HG02759 (cell line): ENCODE data around the gene MKNK2.
"Not testable (repeated sequence)": the region's sequence is repeated elsewhere in the genome, so short reads cannot be mapped to it uniquely, and the experiment has no call there.

Experiments used
- ATAC-seq: cut with Tn5 transposase; IDR thresholded peaks from one replicate; pipeline ENCODE4 v1.9.1; 2021; ENCODE audit warnings: mild to moderate bottlenecking, moderate library complexity; ENCODE audit not compliant: unreplicated experiment

MKNK2 gene

GRCh38 chr19:2044709-2045500 lies 6.1 kb downstream of the MKNK2 start:
- ATAC-seq, result no peak

DNA sequence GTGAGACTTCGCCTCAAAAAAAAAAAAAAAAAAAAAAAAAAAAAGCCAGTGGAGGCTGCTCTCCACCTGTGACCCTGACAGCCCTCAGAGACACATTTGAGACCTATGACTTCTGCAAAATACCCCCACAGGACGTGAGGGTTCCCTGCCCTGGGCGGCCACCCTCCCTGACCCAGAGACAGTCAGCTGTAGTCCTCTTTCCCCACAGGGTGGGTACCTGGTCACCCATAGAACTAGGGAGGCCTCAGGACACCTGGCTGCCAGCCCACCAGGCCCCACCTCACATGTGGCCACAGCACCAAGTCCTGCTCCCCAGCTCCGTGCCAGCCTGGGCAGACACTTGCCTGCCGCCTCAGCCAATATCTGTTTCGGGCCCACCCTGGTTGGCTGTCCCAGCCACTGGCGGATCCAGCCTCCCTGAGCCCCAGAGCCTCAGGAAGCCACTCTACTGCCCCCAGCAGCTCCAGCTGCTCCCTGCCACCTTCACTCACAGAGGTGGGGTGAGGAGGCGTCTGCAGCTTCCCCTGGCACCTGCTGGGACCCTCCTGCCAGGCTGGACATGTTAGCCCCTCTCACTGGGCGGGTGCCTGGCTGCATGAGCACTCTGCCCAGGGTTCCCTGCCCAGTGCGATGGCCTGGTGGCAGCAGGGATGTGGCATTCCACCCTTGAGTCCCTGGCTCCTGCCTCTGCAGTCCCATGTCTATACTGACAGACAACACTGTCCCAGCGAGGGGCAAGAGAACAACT lies 6.9 kb downstream of the MKNK2 start:
- ATAC-seq, result no peak

GRCh38 chr19:2043251-2043641 lies 7.8 kb downstream of the MKNK2 start:
- ATAC-seq, result no peak

DNA sequence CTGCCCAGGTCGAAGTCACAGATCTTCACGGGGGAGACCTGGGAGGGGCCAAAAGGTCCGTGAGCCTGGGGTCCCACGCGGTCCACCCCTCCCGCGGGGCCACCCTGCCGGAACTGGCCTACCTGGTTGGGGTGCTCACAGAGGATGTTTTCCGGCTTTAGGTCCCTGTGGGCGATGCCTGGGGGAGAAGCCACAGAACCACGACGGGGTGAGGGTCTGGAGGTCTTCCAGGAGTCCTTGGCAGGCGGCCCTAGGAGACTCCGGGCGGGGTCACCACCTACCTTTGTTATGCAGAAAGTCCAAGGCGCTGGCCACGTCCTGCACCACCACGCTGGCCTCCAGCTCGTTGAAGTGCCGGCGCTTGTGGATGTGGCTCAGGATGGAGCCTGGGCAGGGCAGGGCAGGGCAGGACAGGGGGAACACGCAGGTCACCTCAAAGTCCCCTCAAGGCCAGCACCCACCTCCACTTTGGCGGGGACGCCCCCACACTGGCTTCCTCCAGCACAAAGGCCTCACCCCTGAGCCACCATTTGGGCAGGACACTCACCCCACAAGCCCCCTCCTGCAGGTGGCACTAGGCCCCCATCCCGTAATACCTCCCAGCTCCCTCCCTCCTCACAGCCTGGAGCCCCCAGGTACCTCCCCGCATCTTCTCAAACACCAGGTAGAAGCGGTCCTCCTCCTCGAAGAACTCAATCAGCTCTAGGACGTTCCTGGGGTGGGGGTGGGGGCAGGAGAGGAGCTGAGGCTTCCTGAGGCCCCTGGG lies 8.4 kb downstream of the MKNK2 start:
- peak; percentile 7 for ATAC-seq

DNA sequence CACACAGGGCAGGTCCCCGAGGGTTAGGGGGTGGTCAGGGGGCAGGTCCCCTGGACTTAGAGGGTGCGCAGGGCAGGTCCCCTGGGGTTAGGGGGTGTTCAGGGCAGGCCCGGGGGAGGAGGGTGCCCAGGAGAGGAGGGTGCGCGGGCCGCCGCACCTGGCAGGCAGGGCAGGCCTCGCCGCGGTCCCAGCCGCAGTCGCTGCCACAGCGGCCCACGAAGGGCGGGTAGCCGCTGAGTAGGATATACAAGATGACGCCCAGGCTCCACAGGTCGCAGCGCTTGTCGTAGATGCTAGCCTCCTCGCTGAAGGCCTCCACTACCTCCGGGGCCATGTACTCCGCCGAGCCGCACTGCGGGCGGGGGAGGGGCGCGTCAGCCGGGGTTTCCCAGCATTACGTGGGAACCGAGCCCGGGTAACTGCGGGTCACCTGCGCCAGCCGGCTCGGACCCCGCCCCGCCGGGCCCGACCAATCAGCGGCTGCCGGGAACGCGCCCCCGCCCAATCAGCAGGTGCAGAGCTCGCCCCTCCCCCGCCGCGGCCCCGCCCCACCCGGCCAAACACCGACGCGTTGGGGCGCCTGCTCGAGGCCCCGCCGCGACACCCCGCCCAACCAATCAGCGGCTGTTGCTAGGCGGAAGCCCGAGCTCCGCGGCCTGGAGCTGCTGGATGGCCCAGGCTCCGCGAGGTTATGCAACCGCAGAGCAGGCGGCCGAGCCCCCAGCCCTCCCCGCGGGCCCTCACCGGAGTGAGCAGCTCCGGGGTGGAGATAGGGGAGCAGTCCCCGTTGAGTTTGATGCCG lies 9.2 kb downstream of the MKNK2 start:
- peak; percentile 80 for ATAC-seq

GRCh38 chr19:2041433-2041682 lies 9.7 kb downstream of the MKNK2 start:
- no peak for ATAC-seq

- ATAC-seq, result no peak
These were observed 10.2 kb downstream of the MKNK2 start for GRCh38 chr19:2040647-2041432.

- no peak for ATAC-seq
These were observed 10.9 kb downstream of the MKNK2 start for GRCh38 chr19:2039959-2040646.

GRCh38 chr19:2039089-2039958 lies 11.7 kb downstream of the MKNK2 start:
- ATAC-seq, result no peak

GRCh38 chr19:2038284-2039088 lies 12.6 kb downstream of the MKNK2 start:
- ATAC-seq, result no peak

DNA sequence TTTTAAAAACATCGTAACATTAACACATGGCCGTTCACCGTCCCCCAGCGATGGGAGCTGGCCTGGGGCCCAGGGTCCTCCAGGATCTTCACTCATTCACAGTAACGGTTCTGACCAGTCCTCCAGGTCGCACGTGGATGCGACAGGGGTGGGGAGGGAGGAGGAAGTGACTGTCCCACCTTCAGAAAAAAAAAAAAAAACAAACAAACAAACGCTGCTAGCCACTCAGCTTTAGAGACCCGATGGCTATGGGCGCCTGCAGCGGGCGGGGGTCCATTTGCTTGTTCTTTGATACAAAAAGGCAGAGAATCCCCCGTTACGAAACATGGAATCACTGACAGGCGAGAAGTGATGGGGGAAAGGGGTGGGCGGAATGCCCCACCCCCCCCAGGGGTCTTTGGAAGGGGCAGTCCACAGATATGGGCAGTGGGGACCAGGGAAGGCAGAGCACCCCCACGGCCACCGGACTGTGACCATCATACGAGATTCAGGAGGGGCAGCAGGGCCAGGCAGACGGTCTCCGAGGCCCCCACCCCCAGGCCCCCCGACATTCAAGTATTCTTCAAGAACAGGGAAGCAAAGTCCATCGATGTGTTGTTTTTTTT lies 13.3 kb downstream of the MKNK2 start:
- no peak for ATAC-seq

DNA sequence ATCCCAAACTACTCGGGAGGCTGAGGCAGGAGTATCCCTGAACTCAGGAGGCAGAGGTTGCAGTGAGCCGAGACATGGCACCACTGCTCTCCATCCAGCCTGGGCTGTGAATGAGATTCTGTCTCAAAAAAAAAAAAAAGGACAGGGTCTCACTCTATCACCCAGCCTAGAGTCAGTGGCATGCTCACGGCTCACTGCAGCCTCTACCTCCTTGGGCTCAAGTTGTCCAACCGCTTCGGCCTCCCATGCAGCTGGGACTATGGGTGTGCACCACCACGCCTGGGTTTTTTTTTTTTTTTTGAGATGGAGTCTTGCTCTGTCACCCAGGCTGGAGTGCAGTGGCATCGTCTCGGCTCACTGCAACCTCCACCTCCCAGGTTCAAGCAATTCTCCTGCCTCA lies 14.6 kb downstream of the MKNK2 start:
- no peak for ATAC-seq

- ATAC-seq, result no peak
These were observed 15.5 kb downstream of the MKNK2 start for GRCh38 chr19:2035590-2035991.

GRCh38 chr19:2034729-2035589 lies 16.1 kb downstream of the MKNK2 start:
- ATAC-seq, result peak; percentile 44

DNA sequence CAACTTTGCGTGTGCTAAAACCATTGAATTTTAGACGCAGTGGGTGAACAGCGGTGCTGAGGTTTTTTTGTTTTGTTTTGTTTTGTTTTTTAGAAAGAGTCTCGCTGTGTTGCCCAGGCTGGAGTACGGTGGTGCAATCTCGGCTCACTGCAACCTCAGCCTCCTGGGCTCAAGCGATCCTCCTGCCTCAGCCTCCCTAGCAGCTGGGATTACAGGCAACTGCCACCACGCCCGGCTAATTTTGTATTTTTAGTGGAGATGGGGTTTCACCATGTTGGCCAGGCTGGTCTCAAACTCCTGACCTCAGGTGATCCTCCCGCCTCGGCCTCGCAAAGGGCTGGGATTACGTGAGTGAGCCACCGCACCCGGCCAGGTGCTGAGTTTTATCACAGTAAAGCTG lies 16.8 kb downstream of the MKNK2 start:
- ATAC-seq, result not testable (repeated sequence)

DNA sequence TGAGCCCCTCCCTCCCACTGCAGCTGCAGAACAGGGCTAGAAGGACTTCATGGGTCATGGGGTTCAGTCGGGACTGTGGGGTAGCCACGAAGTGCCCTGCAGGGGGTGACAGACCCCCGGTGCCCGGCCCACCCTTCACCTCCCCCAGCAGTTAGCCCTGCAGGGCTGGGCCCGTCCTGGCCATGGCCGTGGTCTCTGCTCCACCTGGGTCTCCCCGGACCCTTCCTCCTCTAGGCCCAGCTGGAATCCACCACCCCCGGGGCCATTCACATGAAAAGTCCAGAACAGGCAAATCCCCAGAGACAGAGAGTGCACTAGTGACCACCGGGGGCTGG lies 17.3 kb downstream of the MKNK2 start:
- no peak for ATAC-seq
